Nucleus accumbens (tissue), 56 donors: ENCODE results near the gene PSMC3.

Experiments
- DNase-seq, 56 donors: peaks; one replicate each; lab custom pipeline; 2025; lab: John Stamatoyannopoulos, UW

The PSMC3 gene

GRCh38 chr11:47398551-47398950 is 27.7 kb downstream of the PSMC3 start:
- DNase-seq: no peak

GRCh38 chr11:47398011-47398410 is 28.2 kb downstream of the PSMC3 start:
- DNase-seq: no peak

DNA sequence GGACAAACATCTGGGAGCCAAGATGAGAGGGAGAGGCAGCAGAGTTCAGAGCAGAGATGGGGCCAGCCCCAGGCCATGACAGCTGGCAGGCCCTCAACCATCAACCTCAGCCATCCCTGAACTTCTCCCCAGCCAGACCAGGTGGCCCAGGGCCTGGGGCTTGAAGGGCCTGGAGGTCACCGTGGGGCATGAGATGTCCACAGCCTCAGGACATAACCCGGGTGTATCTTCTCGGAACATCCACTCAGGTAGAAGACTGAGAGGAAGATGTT is 30.3 kb downstream of the PSMC3 start:
- no peak for DNase-seq

DNA sequence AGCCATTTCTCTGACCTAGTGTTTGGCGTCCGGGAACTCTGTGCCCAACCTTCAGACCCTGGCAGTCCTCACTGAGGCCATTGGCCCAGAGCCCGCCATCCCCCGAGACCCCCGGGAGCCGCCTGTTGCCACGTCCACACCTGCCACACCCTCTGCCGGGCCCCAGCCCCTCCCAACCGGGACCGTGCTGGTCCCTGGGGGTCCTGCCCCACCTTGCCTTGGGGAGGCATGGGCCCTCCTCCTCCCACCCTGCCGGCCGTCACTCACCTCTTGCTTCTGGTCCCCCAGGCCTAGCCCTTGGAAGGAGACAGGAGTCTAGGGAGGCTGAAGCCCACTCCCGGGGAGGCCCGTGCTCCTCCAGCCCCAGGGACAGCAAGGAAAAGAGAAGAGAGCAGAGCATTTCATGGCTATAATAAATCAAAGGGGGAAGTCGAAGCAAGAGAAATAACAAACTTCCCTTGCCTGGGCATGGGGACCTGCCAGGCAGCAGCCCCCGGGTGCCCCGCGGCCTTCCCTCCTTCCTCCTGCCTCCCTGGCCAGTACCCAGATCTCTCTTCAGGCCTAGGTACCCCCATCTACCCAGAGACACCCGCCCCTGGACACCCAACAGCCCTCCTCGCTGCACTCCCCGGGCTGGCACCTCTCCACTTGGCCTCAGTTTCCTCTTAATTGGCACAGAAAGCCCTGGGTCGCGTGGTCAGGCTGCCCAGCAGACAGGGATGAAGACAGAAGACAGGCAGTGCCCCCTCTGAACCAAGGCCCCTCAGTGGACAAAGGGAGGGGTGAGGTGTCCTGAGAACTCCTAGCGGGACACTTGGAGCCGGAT is 30.8 kb downstream of the PSMC3 start:
- peak in 1 of 56 donors; percentile 25 for DNase-seq

- DNase-seq: peak in 4 of 56 donors; percentile 23 to 49 (median 32)
Observed at GRCh38 chr11:47394322-47395222, 31.7 kb downstream of the PSMC3 start.

DNA sequence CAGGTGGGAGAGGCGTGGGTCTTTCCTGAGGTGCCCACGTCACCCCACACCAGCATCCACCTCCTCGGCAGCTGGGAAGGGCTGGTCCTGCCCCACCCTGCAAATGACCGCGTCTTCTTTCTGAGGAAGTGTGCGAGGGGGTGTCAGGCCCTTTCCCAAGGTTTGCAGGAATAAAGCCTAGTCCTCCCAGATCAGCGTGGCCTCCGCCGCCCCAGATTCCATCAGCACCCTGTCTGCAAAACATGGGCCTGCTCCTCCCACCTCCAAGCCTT is 32.3 kb downstream of the PSMC3 start:
- DNase-seq: no peak

- peak in 2 of 56 donors; percentile 26 to 32 for DNase-seq
Observed at GRCh38 chr11:47393163-47394049, 32.8 kb downstream of the PSMC3 start.

- DNase-seq: no peak
Observed at GRCh38 chr11:47392546-47393162, 33.6 kb downstream of the PSMC3 start.

- DNase-seq: no peak
Observed at GRCh38 chr11:47391711-47392432, 34.4 kb downstream of the PSMC3 start.

DNA sequence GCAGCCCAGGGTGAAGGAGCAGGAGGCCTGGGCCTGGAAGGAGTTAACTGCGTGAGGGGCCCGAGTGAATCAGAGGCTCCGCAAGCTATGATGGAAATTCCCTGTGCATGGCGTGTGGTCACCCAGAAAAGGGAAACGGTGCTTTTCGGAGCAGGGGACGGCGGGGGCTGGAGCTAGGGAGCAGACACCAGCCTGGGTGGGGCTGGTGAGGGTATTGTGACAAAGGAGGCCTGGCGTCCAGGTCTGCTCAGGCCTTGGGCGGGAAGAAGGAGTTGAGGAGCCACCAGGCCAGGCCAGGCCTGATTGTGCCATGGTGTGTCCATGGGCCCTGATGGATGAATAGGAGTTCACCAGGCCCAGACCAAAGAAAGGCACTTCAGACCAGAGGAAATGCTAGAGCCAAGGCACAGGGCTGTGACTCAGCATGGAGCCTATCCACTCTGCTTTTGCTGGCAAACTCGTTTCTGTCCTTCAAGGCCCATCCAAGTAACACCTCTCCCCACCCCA is 35.1 kb downstream of the PSMC3 start:
- peak in 2 of 56 donors; percentile 31 to 34 for DNase-seq

- no peak for DNase-seq
Observed at GRCh38 chr11:47390422-47390760, 35.8 kb downstream of the PSMC3 start.

DNA sequence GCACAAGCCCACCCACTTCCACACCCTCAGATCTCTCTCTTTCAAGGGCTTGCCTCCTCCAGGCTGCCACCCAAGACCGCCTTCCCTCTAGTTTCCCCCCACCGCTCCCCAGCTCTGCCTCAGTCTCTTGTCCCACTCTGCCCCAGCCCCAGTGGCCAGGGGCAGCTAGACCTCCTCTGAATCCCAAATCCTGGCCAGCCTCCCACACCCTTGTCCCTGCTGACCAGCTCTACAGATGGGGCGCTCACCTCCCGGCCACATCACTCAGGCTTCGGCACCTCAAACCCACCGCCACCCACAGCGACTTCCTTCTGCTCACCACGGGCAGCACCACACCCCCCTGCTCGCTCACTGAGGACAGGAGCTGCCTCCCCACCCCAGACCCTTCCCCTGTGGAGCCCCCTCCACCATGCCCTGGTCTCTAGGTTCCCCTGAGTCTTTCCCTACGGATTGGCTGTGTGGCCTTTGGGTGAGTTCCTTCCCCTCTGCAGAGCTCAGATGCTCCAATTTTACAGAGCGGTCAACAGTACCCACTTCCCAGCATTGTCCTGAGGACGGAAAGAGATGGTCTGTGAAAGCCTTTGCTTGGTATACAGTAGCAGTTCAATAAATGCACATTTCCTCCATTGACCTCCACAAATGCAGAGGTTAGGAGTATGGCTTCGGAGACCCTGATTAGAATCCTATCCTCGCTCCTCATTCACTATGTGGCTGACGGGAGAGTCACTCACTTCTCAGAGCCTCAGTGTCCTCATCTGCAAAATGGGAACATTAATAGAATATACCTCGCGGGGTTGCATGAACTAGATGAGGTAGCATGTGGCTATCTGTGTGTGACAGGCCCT is 36.4 kb downstream of the PSMC3 start:
- DNase-seq: no peak

DNA sequence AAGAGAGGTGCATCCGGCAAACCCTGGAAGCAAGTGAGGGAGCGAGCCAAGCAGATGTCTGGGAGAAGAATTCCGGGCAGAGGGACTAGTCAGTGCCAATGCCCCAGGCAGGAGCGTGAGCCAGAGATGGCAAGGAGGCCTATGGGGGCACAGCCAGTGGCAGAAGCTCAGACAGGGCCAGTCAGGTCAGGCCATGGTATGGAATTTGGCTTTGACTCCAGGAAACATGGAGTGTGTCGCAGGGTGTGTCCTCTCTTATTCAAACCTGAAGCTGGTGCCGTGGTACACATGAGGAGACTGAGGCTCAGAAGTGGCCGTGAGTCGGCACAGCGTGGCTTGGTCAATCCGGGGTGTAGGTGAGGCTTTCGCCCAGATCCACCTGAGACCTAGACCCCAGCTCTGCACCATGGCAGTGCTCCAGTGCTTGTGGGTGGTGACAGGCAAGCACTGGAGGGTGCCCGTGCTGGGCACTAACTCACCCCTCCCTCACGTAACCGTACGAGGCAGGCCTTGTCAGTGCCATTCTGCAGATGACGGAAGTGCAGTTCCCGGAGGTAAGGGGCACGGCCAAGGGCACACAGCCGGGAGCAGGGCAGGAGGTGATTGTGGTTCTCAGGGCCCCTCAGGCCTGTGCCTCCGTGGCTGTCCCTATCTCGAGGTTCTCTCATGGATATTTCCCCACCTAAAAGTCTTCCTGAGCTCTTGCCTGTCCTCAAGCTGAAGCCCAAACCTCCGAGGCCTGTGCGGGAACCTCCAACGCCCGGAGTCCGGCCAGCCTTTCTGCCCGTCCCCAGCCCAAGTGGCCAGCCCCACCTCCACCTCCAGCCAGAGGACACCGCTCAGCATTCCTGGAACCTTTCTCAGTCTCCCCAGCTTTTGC is 37.3 kb downstream of the PSMC3 start:
- no peak for DNase-seq

- DNase-seq: no peak
Observed at GRCh38 chr11:47387944-47388696, 38.1 kb downstream of the PSMC3 start.

DNA sequence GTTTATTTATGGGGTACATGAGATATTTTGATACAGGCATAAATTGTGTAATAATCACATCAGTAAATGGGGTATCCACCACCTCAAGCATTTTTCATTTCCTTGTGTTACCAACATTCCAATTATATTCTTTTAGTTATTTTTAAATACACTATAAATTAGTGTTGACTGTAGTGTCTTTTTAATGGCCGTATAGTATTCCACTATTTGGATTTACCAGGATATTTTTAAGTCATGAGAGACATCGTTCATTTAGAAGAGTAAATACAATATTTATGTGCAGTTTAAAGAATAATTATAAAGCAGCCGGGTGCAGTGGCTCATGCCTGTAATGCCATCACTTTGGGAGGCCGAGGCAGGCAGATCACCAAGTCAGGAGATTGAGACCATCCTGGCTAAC is 41.7 kb downstream of the PSMC3 start:
- DNase-seq: no peak

GRCh38 chr11:47383071-47383470 is 43.2 kb downstream of the PSMC3 start:
- DNase-seq: no peak

DNA sequence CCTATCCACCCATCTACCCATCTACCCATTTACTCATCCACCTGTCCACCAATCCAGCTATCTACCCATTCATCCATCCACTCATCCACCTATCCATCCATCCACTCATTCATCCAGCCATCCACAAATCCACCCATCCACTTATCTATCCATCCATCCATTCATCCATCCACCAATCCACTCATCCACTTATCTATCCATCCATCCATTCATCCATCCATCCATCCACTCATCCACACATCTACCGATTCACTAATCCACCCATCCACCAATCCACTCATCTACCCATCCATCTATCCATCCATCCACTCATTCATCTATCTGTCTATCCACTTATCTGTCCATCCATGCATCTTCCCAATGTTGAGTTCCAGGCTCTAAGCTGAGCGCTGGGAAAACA is 46.2 kb downstream of the PSMC3 start:
- no peak for DNase-seq
